ENCODE data around the gene TAF4.

DNA sequence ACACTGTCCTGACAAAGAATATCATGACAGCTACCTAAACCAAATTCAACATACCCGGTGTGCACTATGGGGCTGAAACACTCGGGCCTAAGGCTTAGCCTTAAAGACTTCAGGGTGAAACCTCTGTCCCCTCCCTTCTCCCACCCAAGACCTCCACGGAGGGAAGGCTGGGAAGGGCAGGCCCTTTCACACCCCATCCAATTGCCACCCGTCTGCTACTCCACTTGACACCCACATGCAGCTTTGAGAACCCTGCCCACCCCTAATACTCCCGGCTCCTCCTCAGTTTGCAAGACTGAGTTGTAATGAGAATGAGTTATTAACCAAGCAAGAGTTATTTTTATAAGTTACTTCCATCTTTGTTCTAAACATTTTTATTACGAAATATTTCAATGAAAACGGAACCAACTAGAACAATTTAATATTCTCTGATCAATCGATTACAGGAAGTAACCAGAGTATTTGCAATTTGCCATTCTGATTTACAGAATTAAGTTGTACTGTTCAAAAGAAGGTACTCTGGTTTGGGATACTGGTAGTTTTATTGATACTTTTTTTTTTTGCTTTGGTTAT lies 3.7 kb downstream of the TAF4 start:
- TF ChIP-seq, protein P1, sequence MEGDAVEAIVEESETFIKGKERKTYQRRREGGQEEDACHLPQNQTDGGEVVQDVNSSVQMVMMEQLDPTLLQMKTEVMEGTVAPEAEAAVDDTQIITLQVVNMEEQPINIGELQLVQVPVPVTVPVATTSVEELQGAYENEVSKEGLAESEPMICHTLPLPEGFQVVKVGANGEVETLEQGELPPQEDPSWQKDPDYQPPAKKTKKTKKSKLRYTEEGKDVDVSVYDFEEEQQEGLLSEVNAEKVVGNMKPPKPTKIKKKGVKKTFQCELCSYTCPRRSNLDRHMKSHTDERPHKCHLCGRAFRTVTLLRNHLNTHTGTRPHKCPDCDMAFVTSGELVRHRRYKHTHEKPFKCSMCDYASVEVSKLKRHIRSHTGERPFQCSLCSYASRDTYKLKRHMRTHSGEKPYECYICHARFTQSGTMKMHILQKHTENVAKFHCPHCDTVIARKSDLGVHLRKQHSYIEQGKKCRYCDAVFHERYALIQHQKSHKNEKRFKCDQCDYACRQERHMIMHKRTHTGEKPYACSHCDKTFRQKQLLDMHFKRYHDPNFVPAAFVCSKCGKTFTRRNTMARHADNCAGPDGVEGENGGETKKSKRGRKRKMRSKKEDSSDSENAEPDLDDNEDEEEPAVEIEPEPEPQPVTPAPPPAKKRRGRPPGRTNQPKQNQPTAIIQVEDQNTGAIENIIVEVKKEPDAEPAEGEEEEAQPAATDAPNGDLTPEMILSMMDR (IDR thresholded peaks at IDR 0.05): no peak
- no peak for TF ChIP-seq POLR2A (IDR thresholded peaks at IDR 0.05)

All from thyroid gland (tissue), 4 donors.